ENCODE measurements around the gene PDE6G.
A peak's percentile ranks its signal among the peaks of the same experiment; 100 is the strongest.

PDE6G gene

GRCh38 chr17:81660441-81660840 lies 4.1 kb upstream of the PDE6G start:
- no peak for DNase-seq

- DNase-seq, result no peak
Measured at GRCh38 chr17:81659038-81659437, 2.7 kb upstream of the PDE6G start.

GRCh38 chr17:81656835-81657234 lies 493 bp upstream of the PDE6G start:
- no peak for DNase-seq

DNA sequence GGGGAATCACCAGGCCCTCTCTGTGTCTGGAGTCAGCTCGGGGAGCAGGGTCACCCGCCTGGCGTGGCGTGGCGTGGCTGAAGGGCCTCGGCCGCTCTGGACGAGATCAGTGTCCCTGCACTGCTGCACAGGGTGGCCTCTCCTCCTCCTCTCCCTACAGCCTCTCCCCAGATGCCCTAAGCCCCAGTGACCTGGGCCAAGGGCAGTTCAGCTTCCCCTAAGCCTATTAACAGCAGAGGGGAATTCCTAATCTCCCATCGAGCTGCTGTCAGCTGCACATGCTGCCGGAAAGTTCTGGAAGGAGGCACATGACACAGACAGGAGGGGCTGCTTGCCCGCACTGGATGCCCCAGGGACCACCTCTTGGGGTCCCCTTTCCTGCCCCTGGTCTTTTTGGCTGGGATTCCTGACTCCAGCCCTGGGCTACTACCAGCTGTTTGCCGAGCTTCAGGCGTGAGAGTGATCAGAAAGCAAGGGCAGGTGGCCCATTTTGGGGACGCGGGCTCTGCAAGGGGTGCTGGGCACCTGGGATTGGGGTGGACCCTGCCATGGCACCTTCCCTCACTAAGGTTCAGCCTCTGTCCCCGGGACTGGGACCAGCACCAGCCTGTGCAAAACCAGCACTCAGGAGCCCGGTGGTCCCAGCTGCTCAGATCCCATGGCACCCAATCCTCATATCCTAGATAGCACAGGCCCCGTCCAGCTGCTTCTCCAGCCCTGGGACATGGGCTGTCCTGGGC lies 794 bp downstream of the PDE6G start:
- DNase-seq, result no peak

GRCh38 chr17:81652906-81653771 lies 3.2 kb downstream of the PDE6G start:
- DNase-seq, result no peak

DNA sequence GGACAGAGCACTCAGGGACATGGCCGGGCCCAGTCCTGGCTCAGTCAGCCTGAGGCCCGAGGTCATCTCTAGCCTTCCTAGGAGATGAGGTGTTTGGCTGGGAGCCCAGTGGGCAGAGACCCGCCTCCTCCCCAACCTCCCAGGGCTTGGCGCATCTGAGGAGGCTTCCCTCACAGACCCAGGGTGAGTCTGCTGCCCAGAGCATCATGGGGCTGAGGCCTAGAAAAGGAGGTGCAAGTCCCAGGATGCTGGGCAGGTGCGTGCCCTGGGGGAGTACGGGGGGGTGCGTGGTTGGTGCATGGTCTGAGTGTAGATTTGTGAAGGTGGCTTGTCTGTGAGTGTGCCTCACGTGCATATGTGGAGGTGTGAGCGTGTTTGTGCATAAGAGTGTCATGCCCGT lies 4.7 kb downstream of the PDE6G start:
- no peak for DNase-seq

DNA sequence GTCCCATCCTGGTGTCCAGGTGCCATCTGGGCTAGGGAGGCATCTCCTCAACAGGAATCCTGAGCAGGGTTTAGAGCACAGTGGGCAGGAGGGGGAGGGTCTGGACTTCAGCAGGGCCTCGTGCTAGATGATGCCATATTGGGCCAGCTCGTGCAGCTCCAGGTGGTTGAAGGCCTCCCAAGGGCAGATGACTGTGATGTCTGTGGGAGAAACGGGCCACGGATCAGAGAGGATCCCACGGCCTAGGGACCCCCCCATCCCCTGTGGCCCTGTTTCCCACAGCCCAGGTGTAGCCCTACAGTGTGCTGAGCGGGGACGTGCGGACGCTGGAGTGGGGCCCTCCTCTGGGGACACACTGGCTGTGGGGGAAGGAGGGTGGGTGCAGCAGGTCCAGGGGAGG lies 5.4 kb downstream of the PDE6G start:
- no peak for DNase-seq

DNA sequence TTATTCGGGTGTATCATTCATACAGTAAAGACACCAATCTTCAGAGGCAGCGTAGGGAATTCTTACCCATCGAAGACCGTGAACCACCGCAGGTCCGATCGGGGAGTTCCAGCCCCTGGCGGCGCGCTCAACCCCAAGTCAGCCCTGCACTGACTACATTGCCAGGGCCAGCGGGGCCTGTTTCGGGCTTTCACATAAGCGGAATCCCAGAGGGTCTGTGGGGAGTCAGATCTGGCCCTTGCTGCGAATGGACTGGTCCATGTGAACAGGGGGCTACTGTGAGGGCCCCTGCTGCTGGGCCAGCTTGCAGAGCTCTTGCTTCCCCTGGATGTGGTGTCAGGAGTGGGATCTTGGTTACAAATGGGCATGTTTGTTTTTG lies 7.6 kb downstream of the PDE6G start:
- DNase-seq, result no peak

DNA sequence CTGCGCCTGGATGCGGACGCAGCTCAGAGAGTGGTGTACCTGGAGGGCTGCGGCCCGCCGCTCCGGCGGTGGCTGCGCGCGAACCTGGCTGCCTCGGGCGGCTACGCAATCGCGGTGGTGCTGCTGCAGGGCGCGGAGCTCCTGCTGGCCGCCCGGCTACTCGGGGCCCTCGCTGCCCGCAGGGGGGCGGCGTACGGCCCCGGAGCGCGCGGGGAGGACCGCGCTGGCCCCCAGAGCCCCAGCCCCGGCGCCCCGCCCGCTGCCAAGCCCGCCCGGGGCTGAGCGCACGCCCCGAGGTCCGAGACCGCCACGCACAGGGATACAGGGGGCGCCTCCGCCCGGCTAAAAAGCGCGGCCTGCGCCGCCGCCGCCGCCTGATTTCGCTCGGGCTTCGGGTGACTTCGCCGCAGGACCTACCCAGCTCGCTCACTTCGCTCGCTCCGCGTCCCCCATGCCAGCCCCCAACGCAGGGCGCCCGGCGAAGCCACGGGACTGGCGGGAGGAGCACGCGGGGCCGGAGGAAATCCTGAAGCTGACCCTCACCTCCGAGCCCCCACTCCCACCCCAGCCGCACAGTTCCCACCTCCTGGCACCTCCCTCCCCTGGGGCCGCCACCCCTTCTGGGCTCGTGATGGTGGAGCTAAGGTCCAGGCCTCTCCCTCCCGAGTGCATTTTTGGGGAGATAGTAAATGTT lies 8.2 kb downstream of the PDE6G start:
- no peak for DNase-seq

DNA sequence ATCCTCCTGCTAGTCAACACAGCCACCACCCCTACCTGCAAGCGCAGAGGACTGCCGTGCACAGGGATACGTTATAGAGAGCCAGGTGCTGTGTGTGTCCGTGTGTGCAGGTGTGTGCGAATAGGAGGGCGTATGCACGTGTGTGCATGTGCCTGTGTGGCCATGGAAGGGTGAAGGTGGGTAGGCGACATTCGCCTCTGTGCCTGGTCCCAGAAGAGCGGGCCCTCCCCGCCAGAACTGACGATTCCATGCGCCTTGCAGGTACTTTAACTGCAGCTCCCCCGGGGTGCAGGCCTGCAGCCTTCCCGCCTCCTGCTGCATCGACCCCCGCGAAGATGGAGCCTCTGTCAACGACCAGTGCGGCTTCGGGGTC lies 8.7 kb downstream of the PDE6G start:
- DNase-seq, result no peak

- DNase-seq, result no peak
Measured at GRCh38 chr17:81646869-81647600, 9.3 kb downstream of the PDE6G start.

- no peak for DNase-seq
Measured at GRCh38 chr17:81644976-81645952, 11.1 kb downstream of the PDE6G start.

GRCh38 chr17:81644496-81644895 lies 11.8 kb downstream of the PDE6G start:
- DNase-seq, result no peak

GRCh38 chr17:81641825-81642489 lies 14.4 kb downstream of the PDE6G start:
- DNase-seq, result no peak

DNA sequence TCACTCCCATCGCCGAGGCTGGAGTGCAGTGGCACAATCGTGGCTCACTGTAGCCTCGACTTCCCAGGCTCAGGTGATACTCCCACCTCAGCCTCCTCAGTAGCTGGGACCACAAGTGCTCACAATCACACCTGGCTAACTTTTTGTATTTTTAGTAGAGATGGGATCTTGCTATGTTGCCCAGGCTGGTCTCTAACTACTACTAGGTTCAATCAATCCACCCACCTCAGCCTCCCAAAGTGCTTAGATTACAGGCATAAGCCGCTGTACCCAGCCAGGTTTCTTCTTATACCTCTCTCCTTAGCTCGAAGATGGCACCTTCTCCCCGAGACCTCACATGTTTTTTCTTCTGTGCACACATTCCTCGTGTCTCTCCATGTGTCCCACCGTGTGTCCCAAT lies 16.3 kb downstream of the PDE6G start:
- DNase-seq, result no peak

- DNase-seq, result no peak
Measured at GRCh38 chr17:81638683-81639082, 17.7 kb downstream of the PDE6G start.

GRCh38 chr17:81636505-81637288 lies 19.6 kb downstream of the PDE6G start, which contains the start of the genes NPLOC4 and TSPAN10:
Gene NPLOC4, minus strand, starts transcription at chr17:81637112. Its CDS starts 182 bp downstream, at chr17:81636930.
Gene TSPAN10, plus strand, starts transcription at chr17:81637196. Its CDS starts 5,217 bp downstream, at chr17:81642413.
- DNase-seq, result peak; percentile 45

DNA sequence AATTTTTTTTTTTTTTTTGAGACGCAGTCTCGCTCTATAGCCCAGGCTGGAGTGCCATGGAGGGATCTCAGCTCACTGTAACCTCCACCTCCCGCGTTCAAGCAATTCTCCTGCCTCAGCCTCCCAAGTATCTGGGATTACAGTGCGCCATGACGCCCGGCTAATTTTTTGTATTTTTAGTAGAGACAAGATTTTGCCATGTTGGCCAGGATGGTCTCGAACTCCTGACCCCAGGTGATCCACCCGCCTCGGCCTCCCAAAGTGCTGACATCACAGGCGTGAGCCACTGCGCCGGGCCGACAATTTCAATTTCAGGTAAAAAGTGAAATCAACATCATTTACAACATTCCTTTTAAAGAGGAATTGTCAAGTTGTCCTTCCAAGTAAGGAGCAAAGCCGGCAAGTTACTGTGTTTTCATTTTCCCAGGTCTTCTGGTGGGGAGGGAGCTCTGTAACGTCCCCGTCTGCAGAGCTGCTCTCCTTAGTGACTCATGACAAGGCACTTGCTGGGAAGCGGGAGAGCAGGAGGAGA lies 20.3 kb downstream of the PDE6G start:
- DNase-seq, result no peak

DNA sequence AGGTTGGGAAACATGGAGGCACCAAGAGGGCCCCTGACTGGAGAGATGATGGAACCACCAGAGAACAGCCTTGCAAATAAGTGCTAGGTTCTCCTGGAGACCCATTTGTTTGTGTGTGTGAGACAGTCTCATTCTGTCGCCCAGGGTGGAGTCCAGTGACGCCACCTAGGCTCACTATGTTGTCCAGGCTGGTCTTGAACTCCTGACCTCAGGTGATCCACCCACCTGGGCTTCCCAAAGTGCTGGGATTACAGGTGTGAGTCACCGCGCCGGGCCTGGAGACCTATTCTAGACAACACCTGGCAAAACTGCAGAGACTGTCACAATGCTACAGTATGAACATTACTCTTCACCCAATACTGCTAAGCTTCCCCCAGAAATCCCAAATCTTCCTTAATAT lies 20.9 kb downstream of the PDE6G start:
- no peak for DNase-seq

DNA sequence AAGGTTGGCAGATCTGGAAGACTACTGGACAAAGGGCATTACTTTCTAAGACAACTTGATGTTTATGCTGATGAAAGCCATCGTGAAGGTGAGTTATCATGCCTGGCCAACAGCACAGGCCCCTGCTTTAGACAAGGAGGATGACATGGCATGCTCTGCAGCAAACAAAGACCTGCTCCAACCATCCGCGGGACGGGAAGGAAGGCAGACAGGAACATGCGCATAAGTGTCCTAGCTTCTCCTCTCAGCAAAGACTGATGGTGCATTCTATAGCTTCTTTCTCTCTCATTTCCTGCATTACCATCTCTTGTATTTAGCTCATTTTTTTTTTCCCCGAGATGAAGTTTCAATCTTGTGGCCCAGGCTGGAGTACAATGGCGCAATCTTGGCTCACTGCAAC lies 24.9 kb downstream of the PDE6G start:
- DNase-seq, result no peak
